Cardiac fibroblast (primary cell): Measurements from ENCODE around the gene ARHGEF38.
A peak's percentile ranks its signal among the peaks of the same experiment; 100 is the strongest.

Source experiments
- DNase-seq, 2 donors: peaks; one replicate each; pipeline versions ENCODE4 v3.0.0 to v3.0.0-alpha.2; 2010; ENCODE audit warnings: low read depth in 2 of 2
- H3K4me3 ChIP-seq, 2 donors: replicated peaks in 1 of 2; 1 replicate in 1 of 2; 2 replicates in 1 of 2; pipeline ENCODE4 v1.5.1; 2011; ENCODE audit warnings: low read depth in 2 of 2, low read length in 2 of 2, mild to moderate bottlenecking in 2 of 2, moderate library complexity in 1 of 2
- CTCF ChIP-seq: IDR thresholded peaks from one replicate; pipeline ENCODE4 v1.5.1; 2011; ENCODE audit warnings: low read depth, mild to moderate bottlenecking, low read length, inconsistent platforms

Gene ARHGEF38

DNA sequence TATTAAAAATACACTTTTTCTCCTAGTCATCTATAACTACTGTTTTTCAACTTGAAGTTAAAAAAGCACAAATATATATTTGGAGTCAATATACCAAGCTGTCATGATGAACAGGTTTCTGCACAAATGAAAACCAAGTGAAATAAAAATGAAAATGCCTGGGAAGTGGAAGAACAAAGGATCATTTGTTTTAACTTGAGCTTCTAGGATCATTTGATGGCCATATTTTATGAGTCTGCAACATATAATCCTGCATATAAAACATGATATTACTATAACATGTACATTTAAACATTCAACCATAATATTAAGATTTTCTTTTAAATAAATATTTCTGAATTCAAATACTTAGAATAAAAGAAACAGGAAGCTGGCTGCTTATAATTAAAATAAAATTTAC lies 8.5 kb upstream of the ARHGEF38 start:
- H3K4me3 ChIP-seq: no peak overlapping the region
- DNase-seq: no peak
- TF ChIP-seq CTCF: no peak

DNA sequence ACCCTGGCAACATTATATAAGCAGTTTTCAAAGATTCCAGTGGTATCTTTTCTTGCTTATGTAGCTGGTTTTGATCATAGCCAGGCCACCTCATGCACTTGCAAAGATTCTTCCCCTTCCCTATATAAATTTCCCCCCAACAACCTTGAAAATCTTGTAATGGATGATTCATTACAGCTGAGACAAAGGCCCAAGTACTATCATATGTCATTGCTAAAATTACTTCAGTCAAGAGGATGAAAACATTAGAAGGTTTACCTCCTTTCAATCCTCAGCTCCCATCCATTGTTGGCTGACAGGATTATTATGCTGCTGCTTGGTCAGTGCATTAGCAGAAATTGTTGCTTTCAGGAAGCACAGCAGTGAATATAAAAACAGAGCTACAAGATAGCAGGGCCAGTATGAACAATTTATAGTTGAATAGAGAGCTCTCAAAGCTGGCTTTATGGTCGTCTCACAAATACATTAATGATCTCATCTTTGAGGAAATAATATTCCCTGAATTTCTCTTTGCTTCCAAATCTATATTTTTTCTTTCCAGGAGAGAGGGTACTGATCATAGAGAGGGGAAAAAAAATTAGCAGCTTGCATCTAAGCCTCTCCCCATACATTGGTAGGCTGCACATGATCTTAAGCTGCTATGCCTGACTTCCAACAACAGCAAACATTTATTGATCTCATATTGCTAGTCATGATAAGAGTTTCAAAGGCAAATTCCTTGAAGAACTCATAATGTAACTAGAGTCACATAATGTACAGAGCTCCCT lies 7.7 kb upstream of the ARHGEF38 start:
- no peak overlapping the region for H3K4me3 ChIP-seq
- TF ChIP-seq CTCF: no peak
- no peak for DNase-seq

- H3K4me3 ChIP-seq: no peak overlapping the region
- TF ChIP-seq CTCF: no peak
- DNase-seq: no peak
Measured at GRCh38 chr4:105546086-105546485, 6.3 kb upstream of the ARHGEF38 start.

GRCh38 chr4:105547769-105548168 lies 4.7 kb upstream of the ARHGEF38 start:
- TF ChIP-seq CTCF: no peak
- H3K4me3 ChIP-seq: no peak overlapping the region
- no peak for DNase-seq

DNA sequence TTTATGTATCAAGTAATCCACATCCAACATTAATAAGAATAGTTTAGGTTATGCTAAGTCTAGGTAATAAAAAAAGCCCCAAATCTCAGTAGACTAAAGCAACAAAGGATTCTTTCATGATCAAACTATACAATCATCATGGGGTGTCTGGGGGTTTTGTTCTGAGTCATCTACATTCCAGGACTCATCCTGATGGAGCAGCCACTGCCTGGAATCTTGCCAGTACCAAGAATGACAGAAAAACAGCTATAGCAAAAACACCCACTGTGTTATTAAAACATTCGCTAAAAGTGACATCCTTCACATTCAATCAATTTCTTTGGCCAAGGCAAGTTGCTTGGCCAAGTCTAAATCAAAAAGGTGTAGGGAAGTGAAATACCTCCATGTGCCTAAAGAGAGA lies 3.9 kb upstream of the ARHGEF38 start:
- DNase-seq: peak in 1 of 2 donors; percentile 32
- H3K4me3 ChIP-seq: no peak overlapping the region
- TF ChIP-seq CTCF: no peak

DNA sequence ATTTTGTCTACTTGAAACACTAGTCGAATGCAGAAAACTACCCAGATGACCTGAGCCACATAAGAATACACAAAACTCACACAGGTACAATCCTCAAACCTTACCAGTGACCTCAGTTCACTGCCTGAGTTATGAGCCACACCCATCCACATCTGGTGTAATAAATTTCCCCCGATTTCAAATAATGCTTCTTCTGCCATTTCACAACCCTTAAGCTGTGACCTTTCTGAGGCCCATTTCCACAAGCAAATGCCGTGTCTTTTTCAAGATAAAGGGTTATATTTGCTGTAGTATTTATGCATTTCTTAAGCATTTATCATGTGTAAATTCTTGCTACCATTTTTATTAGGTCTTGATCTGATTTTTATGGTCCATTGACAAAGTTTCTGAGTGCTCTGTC lies 1.8 kb upstream of the ARHGEF38 start:
- H3K4me3 ChIP-seq: no peak overlapping the region
- TF ChIP-seq CTCF: no peak
- DNase-seq: peak in 1 of 2 donors; percentile 1

- TF ChIP-seq CTCF: no peak
- no peak for DNase-seq
- H3K4me3 ChIP-seq: no peak overlapping the region
Measured at GRCh38 chr4:105555409-105555808, 3.0 kb downstream of the ARHGEF38 start.
